Left ventricle myocardium inferior (tissue), 1 donor: ENCODE data around the gene UBE2E1. TPM values are rescaled to one million over a fixed set of nuclear protein-coding genes. Genes with fewer than 3 reads are reported as not detected.
"Not testable (repeated sequence)": the region's sequence is repeated elsewhere in the genome, so short reads cannot be mapped to it uniquely, and the experiment has no call there.

Source experiments
- DNase-seq: peaks from one replicate; pipeline ENCODE4 v3.0.0-alpha.2; 2020
- H3K27ac ChIP-seq: fragments of 200-600 bp; replicated peaks from 2 replicates; pipeline ENCODE4 v1.8.0; 2021
- H3K27me3 ChIP-seq: fragments of 200-600 bp; 2 replicates; pipeline ENCODE4 v1.8.0; 2021; ENCODE audit warnings: low read depth
- H3K36me3 ChIP-seq: fragments of 200-600 bp; 2 replicates; pipeline ENCODE4 v1.8.0; 2021
- H3K4me1 ChIP-seq: fragments of 200-600 bp; 2 replicates; pipeline ENCODE4 v1.8.0; 2021
- H3K4me3 ChIP-seq: fragments of 200-600 bp; 2 replicates; pipeline ENCODE4 v1.8.0; 2021; ENCODE audit warnings: mild to moderate bottlenecking, moderate library complexity
- H3K9me3 ChIP-seq: fragments of 200-600 bp; replicated peaks from 2 replicates; pipeline ENCODE4 v1.8.0; 2021
- CTCF ChIP-seq: fragments of 200-600 bp; IDR thresholded peaks from 2 replicates; pipeline ENCODE4 v1.8.0; 2021; ENCODE audit warnings: antibody characterized with exemption, mild to moderate bottlenecking, borderline replicate concordance
- intact Hi-C: fragments of 100-400 bp; cut with micrococcal nuclease; formaldehyde crosslinking; loops from one replicate; pipeline ENCODE4 v1.11.0; 2022
- total RNA-seq: library from RNA; stranded (reverse); fragmentation: NEBNext Ultra II Directional; extraction: Animal tissue kit (Norgen Biotek cat#: 25700); gene quantifications from one replicate; pipeline ENCODE4 v1.2.1, GENCODE V29; 2021
- donor health status: DM: no; HTN: yes; CAD: no; lungs with severe emphysema.

UBE2E1 gene
- total RNA-seq, 1 donor from 2014 or later, result 65.0 TPM

DNA sequence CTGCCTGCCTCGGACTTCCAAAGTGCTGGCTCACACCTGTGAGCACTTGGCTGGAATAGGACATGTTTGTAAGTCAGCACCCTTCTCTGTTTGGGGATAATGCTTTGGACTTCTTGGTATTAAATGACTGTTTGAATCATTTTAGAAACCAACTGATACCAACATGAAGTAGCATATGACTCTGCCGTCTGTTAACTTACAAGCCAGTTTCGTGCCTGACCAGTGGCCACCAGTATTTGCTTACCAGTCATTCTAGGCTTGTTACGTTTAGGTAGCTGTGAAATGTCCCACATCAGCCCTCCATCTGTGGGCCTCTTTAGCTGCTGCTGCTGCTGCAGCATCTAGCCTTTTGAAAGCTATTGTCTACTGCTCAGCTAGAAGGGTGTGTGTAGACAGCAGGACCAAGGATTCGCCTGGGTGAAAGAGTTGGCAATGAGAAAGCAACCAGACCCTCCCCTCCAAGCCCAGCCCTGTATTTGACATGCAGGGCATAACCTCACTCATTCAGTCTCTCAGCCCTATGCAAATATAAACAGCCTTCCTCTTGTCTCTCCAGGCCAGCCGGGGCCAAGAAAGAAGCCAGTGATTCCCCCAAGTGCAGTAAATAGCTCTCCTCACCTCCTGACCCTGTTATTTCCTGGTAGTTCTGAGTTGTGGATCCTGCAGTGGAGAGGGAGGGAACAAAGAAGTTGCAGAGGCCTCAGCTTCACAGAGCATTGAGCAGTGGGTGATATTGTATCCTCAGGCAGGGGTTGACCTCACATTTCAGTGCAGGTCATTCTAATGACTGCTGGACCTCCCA is 60.0 kb downstream of the UBE2E1 start:
- DNase-seq, result no peak
- Histone ChIP-seq H3K4me1 (peaks cover 89% of the 10 kb centered on the region), H3K27me3 (no peaks in the 10 kb centered on the region), H3K4me3 (no peak overlapping the region), H3K27ac (peak overlapping the region; percentile 82), H3K9me3 (no peaks in the 10 kb centered on the region), H3K36me3 (no peaks in the 10 kb centered on the region)
- TF ChIP-seq CTCF, result no peak
- intact Hi-C loops, result no loop called here

GRCh38 chr3:23867400-23867799 is 61.6 kb downstream of the UBE2E1 start:
- Histone ChIP-seq H3K4me3 (no peak overlapping the region), H3K4me1 (peaks cover 74% of the 10 kb centered on the region), H3K9me3 (no peaks in the 10 kb centered on the region), H3K27ac (peak overlapping the region; percentile 5), H3K36me3 (no peaks in the 10 kb centered on the region), H3K27me3 (no peaks in the 10 kb centered on the region)
- DNase-seq, result no peak
- intact Hi-C loops, result no loop called here
- TF ChIP-seq CTCF, result no peak

DNA sequence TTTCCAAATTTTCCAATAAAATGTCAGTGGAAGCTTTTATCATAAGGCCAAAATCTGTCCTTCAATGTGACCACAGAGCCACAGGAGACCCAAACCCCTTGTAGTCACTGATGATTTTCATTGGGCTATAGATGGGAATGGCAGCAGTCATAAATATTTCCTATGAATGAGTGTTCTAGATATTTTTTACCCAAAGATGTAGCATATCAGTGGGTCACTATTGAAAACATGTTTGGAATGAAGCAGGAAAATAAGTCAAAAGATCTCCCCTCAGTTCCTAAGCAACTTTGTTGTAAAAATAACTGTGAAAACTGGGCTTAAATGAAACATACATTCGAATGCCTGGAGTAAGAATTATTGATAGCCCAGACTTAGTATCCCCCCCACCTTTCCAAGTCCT is 62.1 kb downstream of the UBE2E1 start:
- no peak for DNase-seq
- Histone ChIP-seq H3K9me3 (no peaks in the 10 kb centered on the region), H3K27ac (peak overlapping the region; percentile 5), H3K27me3 (no peaks in the 10 kb centered on the region), H3K4me1 (peaks cover 74% of the 10 kb centered on the region), H3K36me3 (no peaks in the 10 kb centered on the region), H3K4me3 (no peak overlapping the region)
- intact Hi-C loops, result no loop called here
- TF ChIP-seq CTCF, result no peak

DNA sequence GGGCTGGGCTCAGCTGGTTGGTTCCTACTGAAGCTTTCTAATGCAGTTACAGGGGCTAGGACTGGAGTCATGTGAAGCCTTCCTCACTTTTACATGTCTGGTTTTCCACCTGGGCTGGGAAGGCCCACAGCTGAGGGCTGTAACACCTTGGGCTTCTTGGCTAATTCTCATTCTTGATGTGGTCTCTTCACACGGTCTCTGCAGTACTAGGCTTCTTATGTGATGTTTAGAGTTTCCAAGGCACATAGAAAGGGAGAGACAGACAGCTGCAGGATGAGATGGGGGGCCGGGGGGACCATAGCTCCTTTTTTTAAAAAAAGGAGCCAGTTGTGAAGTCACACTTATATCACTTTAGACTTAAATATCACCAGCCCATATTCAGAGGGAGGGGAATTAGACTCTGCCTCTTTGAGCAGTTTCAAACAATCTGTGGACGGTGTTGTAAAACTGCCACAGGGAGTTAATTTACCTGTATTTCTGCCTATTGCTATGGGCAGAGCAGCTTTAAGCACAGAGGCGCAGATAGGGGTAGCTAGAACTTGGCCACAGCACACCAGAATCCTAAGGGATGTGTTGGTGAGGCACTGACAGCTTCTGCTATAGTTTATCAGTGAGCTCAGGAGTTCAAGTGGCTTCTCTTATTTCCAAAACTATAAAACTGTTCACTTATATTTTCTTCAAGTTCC is 64.4 kb downstream of the UBE2E1 start:
- DNase-seq, result no peak
- H3K36me3 ChIP-seq, result no peaks in the 10 kb centered on the region

GRCh38 chr3:23870663-23871043 is 64.9 kb downstream of the UBE2E1 start:
- H3K27me3 ChIP-seq, H3K36me3 ChIP-seq, H3K4me3 ChIP-seq, intact Hi-C loops, H3K9me3 ChIP-seq, DNase-seq: not testable (repeated sequence)
- peaks cover 72% of the 10 kb centered on the region for H3K4me1 ChIP-seq
- peak overlapping the region; percentile 58 for H3K27ac ChIP-seq

More for the DNA sequence above, 64.4 kb downstream of the UBE2E1 start:
- H3K4me3 ChIP-seq, result no peak overlapping the region
- intact Hi-C loops, result no loop called here
- no peaks in the 10 kb centered on the region for H3K9me3 ChIP-seq
- no peaks in the 10 kb centered on the region for H3K27me3 ChIP-seq
- TF ChIP-seq CTCF, result no peak
- peak overlapping the region; percentile 58 for H3K27ac ChIP-seq
- H3K4me1 ChIP-seq, result peaks cover 73% of the 10 kb centered on the region

DNA sequence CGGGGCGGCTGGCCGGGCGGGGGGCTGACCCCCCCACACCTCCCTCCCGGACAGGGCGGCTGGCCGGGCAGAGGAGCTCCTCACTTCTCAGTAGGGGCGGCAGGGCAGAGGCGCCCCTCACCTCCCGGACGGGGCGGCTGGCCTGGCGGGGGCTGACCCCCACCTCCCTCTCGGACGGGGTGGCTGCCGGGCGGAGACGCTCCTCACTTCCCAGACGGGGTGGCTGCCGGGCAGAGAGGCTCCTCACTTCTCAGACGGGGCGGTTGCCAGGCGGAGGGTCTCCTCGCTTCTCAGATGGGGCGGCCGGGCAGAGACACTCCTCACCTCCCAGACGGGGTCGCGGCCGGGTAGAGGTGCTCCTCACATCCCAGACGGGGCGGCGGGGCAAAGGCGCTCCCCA is 65.6 kb downstream of the UBE2E1 start:
- DNase-seq, H3K9me3 ChIP-seq, intact Hi-C loops, H3K4me3 ChIP-seq, H3K36me3 ChIP-seq, H3K27me3 ChIP-seq, H3K27ac ChIP-seq: not testable (repeated sequence)
- H3K4me1 ChIP-seq, result peaks cover 72% of the 10 kb centered on the region
